Dermis microvascular lymphatic vessel endothelial cell (primary cell): ENCODE data around the gene FOXO6. TPM values are rescaled to one million over a fixed set of nuclear protein-coding genes. Genes with fewer than 3 reads are reported as not detected.

Experiments
- DNase-seq, 2 donors: peaks; one replicate each; pipeline versions ENCODE4 v3.0.0 to v3.0.0-alpha.2; 2010; ENCODE audit warnings: low read depth in 2 of 2
- total RNA-seq: library from RNA; depleted of rRNA; stranded (reverse); fragments of >200 nt; gene quantifications from 2 replicates; pipeline ENCODE4 v1.2.1, GENCODE V29; 2014

FOXO6 gene
- under 0.01 TPM in 1 of 2 replicates, not detected in the other for total RNA-seq

- DNase-seq, result peak; percentile 92 to 97
Observed at GRCh38 chr1:41360786-41361494, at the start of gene FOXO6. Gene FOXO6, plus strand, starts transcription at chr1:41361434.

- DNase-seq, result no peak
Observed at GRCh38 chr1:41312991-41313645, 48.1 kb upstream of the FOXO6 start.

- DNase-seq, result peak; percentile 11 to 36
Observed at GRCh38 chr1:41313661-41314131, 47.5 kb upstream of the FOXO6 start.

- DNase-seq, result no peak
Observed at GRCh38 chr1:41314376-41315145, 46.7 kb upstream of the FOXO6 start.

- DNase-seq, result no peak
Observed at GRCh38 chr1:41315146-41315822, 46.0 kb upstream of the FOXO6 start.

GRCh38 chr1:41315871-41316270 lies 45.4 kb upstream of the FOXO6 start:
- no peak for DNase-seq

GRCh38 chr1:41317361-41317760 lies 43.9 kb upstream of the FOXO6 start:
- DNase-seq, result no peak

GRCh38 chr1:41318135-41318534 lies 43.1 kb upstream of the FOXO6 start:
- no peak for DNase-seq

- DNase-seq, result no peak
Observed at GRCh38 chr1:41319106-41319755, 42.0 kb upstream of the FOXO6 start.

- no peak for DNase-seq
Observed at GRCh38 chr1:41319807-41320711, 41.2 kb upstream of the FOXO6 start.

GRCh38 chr1:41320895-41321676 lies 40.1 kb upstream of the FOXO6 start:
- no peak for DNase-seq

GRCh38 chr1:41322101-41322661 lies 39.1 kb upstream of the FOXO6 start:
- no peak for DNase-seq

GRCh38 chr1:41322835-41323234 lies 38.4 kb upstream of the FOXO6 start:
- DNase-seq, result peak; percentile 6 to 46

GRCh38 chr1:41323243-41323642 lies 38.0 kb upstream of the FOXO6 start:
- DNase-seq, result no peak

GRCh38 chr1:41325801-41326200 lies 35.4 kb upstream of the FOXO6 start:
- DNase-seq, result no peak

GRCh38 chr1:41327383-41327999 lies 33.7 kb upstream of the FOXO6 start:
- DNase-seq, result no peak

- no peak for DNase-seq
Observed at GRCh38 chr1:41328001-41328615, 33.1 kb upstream of the FOXO6 start.
